SK-N-SH treated with all-trans-retinoic acid at 6 μM for 48 hours (cell line): ENCODE measurements around the gene TEKT5.

ENCODE experiments used
- ATAC-seq: fragments of 200-7000 bp; cut with Tn5 transposase; 3 replicates; pipeline ENCODE4 v1.9.1; 2020; ENCODE audit warnings: mild to moderate bottlenecking, moderate library complexity
- ARNTL ChIP-seq: fragments of 450-650 bp; formaldehyde crosslinking; IDR thresholded peaks from 2 replicates; pipeline ENCODE4 v1.5.0; 2020; ENCODE audit warnings: low read depth, mild to moderate bottlenecking, moderate library complexity, borderline replicate concordance
- BACH2 ChIP-seq: fragments of 250-450 bp; sonication (Bioruptor Pico); IDR thresholded peaks from 2 replicates; pipeline ENCODE4 v1.9.0; 2021; ENCODE audit warnings: mild to moderate bottlenecking, borderline replicate concordance
- CSDC2 ChIP-seq: fragments of 250-450 bp; sonication (Bioruptor Pico); IDR thresholded peaks from 2 replicates; pipeline ENCODE4 v1.5.0; 2020; ENCODE audit warnings: mild to moderate bottlenecking, moderate library complexity
- CSRNP3 ChIP-seq: fragments of 250-450 bp; sonication (Bioruptor Pico); IDR thresholded peaks from 2 replicates; pipeline ENCODE4 v1.5.1; 2021; ENCODE audit warnings: mild to moderate bottlenecking, moderate library complexity
- ESRRG ChIP-seq: fragments of 250-450 bp; sonication (Bioruptor Pico); IDR thresholded peaks from 2 replicates; pipeline ENCODE4 v1.6.1; 2021; ENCODE audit warnings: mild to moderate bottlenecking
- GLIS3 ChIP-seq: fragments of 250-450 bp; sonication (Bioruptor Pico); IDR thresholded peaks from 2 replicates; pipeline ENCODE4 v1.5.0; 2020; ENCODE audit warnings: mild to moderate bottlenecking, moderate library complexity
- ISL1 ChIP-seq: fragments of 250-450 bp; sonication (Bioruptor Pico); IDR thresholded peaks from 2 replicates; pipeline ENCODE4 v2.1.2; 2022; ENCODE audit warnings: mild to moderate bottlenecking, moderate library complexity
- OSR1 ChIP-seq: fragments of 250-450 bp; sonication (Bioruptor Pico); IDR thresholded peaks from 2 replicates; pipeline ENCODE4 v1.8.0; 2022; ENCODE audit warnings: moderate library complexity, mild to moderate bottlenecking, inconsistent platforms
- POU6F1 ChIP-seq: fragments of 250-450 bp; sonication (Bioruptor Pico); IDR thresholded peaks from 2 replicates; pipeline ENCODE4 v1.8.0; 2021; ENCODE audit warnings: low read depth, mild to moderate bottlenecking, moderate library complexity, borderline replicate concordance
- PPARA ChIP-seq: fragments of 250-450 bp; sonication (Bioruptor Pico); IDR thresholded peaks from 2 replicates; pipeline ENCODE4 v1.5.0; 2020; ENCODE audit warnings: mild to moderate bottlenecking, borderline replicate concordance
- RARB ChIP-seq: fragments of 250-450 bp; sonication (Bioruptor Pico); IDR thresholded peaks from 2 replicates; pipeline ENCODE4 v1.8.0; 2021; ENCODE audit warnings: mild to moderate bottlenecking, moderate library complexity
- SNAI2 ChIP-seq: fragments of 250-450 bp; sonication (Bioruptor Pico); IDR thresholded peaks from 2 replicates; pipeline ENCODE4 v1.5.0; 2020; ENCODE audit warnings: mild to moderate bottlenecking, moderate library complexity
- TCF4 ChIP-seq: fragments of 250-450 bp; sonication (Bioruptor Pico); IDR thresholded peaks from 2 replicates; pipeline ENCODE4 v1.8.0; 2021; ENCODE audit warnings: mild to moderate bottlenecking, moderate library complexity, borderline replicate concordance
- TOX ChIP-seq: fragments of 250-450 bp; sonication (Bioruptor Pico); IDR thresholded peaks from 2 replicates; pipeline ENCODE4 v1.8.0; 2021; ENCODE audit warnings: mild to moderate bottlenecking, moderate library complexity, borderline replicate concordance
- ZC3H10 ChIP-seq: fragments of 250-450 bp; sonication (Bioruptor Pico); IDR thresholded peaks from 2 replicates; pipeline ENCODE4 v1.5.1; 2021; ENCODE audit warnings: mild to moderate bottlenecking, moderate library complexity
- ZFP3 ChIP-seq: fragments of 250-450 bp; sonication (Bioruptor Pico); IDR thresholded peaks from 2 replicates; pipeline ENCODE4 v1.5.0; 2020; ENCODE audit warnings: mild to moderate bottlenecking, moderate library complexity
- ZNF565 ChIP-seq: fragments of 450-650 bp; formaldehyde crosslinking; conservative IDR thresholded peaks from 2 replicates; pipeline ENCODE4 v1.5.0; 2020; ENCODE audit warnings: low read depth, mild to moderate bottlenecking, moderate library complexity
- ZNF70 ChIP-seq: fragments of 450-650 bp; formaldehyde crosslinking; IDR thresholded peaks from 2 replicates; pipeline ENCODE4 v1.5.0; 2020; ENCODE audit warnings: mild to moderate bottlenecking, moderate library complexity
- ZNF8 ChIP-seq: fragments of 450-650 bp; formaldehyde crosslinking; IDR thresholded peaks from 2 replicates; pipeline ENCODE4 v1.5.0; 2020; ENCODE audit warnings: mild to moderate bottlenecking, moderate library complexity
- TF ChIP-seq, protein P1 (sequence below): fragments of 250-450 bp; sonication (Bioruptor Pico); IDR thresholded peaks from 2 replicates; pipeline ENCODE4 v1.8.0; 2020; ENCODE audit warnings: mild to moderate bottlenecking, moderate library complexity, borderline replicate concordance
- TF ChIP-seq, protein P2 (sequence below): fragments of 250-450 bp; sonication (Bioruptor Pico); IDR thresholded peaks from 2 replicates; pipeline ENCODE4 v1.5.1; 2020; ENCODE audit warnings: low read depth, mild to moderate bottlenecking, moderate library complexity
- TF ChIP-seq, protein P3 (sequence below): fragments of 250-450 bp; sonication (Bioruptor Pico); IDR thresholded peaks from 2 replicates; pipeline ENCODE4 v1.5.0; 2020; ENCODE audit warnings: mild to moderate bottlenecking, moderate library complexity

TEKT5 gene

DNA sequence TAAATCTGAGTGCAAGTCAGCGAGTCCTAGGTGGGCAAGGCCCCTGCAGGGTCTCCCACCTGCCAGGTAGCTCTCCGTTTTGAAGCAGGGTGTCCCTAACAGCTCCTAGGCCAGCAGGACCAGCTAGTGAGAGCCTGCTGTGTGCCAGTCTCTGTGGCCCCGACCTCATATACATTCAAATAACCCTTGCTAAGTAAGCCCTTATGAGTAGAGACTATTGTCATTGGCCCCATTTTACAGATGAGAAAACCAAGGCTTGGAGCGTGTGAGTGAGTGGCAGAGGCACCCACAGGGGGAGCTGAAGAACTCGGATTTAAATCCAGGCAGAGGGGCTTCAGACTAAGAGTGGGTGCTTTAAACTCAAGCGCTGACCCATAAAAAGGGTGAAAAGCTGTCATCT, 74.6 kb downstream of the TEKT5 start:
- no peak for ATAC-seq
- TF ChIP-seq CSDC2 (no peak), ZNF8 (CRISPR knock-in tag) (no peak), ZNF565 (CRISPR knock-in tag) (no peak)

DNA sequence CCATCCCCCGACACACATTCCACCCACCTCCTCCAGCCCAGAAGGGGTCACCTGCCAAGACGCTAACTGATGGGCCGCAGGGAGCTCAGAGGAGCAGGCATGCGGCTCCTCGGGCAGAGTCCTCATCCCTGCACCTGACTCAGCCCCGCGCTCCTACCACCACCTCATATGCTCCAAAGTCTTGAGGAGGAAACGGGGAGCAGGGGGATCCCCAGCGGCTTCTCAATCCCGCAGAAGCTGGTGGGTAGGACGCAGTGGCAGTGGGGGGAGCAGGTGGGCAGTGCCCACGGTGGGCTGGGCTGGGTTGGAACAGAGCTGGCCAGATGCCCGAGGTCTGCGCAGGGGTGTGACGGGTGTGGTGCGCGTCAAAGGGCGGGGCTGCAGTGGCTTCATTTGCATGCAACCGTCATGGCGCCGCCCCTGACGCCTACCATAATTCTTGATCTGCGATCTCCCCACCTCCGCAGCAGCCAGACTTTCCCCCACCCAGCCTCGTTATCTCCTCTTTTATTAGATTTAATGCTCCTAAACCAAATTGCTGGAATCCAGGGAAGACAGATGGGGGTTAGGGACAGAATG, 75.4 kb downstream of the TEKT5 start:
- no peak for ATAC-seq

GRCh38 chr16:10618710-10619209, 76.0 kb downstream of the TEKT5 start:
- ATAC-seq = no peak
- TF ChIP-seq TOX (CRISPR knock-in tag) (no peak), ISL1 (CRISPR knock-in tag) (no peak), GLIS3 (CRISPR knock-in tag) (no peak), POU6F1 (CRISPR knock-in tag) (no peak), ARNTL (CRISPR knock-in tag) (no peak), CSDC2 (no peak), ZFP3 (no peak), ZNF70 (CRISPR knock-in tag) (no peak), BACH2 (CRISPR knock-in tag) (no peak), RARB (CRISPR knock-in tag) (no peak), OSR1 (CRISPR knock-in tag) (no peak), ZNF8 (CRISPR knock-in tag) (no peak)

More for the DNA sequence above, 75.4 kb downstream of the TEKT5 start:
- TF ChIP-seq ZNF8 (CRISPR knock-in tag) (no peak), TOX (CRISPR knock-in tag) (no peak), SNAI2 (CRISPR knock-in tag) (no peak), ARNTL (CRISPR knock-in tag) (no peak), ZNF70 (CRISPR knock-in tag) (no peak), ZNF565 (CRISPR knock-in tag) (no peak), POU6F1 (CRISPR knock-in tag) (no peak), GLIS3 (CRISPR knock-in tag) (no peak), ISL1 (CRISPR knock-in tag) (no peak), CSDC2 (no peak), ZC3H10 (CRISPR knock-in tag) (no peak), RARB (CRISPR knock-in tag) (no peak), TCF4 (CRISPR knock-in tag) (no peak), PPARA (CRISPR knock-in tag) (no peak), ZFP3 (no peak), ESRRG (no peak), CSRNP3 (CRISPR knock-in tag) (no peak)
- TF ChIP-seq, protein P1, sequence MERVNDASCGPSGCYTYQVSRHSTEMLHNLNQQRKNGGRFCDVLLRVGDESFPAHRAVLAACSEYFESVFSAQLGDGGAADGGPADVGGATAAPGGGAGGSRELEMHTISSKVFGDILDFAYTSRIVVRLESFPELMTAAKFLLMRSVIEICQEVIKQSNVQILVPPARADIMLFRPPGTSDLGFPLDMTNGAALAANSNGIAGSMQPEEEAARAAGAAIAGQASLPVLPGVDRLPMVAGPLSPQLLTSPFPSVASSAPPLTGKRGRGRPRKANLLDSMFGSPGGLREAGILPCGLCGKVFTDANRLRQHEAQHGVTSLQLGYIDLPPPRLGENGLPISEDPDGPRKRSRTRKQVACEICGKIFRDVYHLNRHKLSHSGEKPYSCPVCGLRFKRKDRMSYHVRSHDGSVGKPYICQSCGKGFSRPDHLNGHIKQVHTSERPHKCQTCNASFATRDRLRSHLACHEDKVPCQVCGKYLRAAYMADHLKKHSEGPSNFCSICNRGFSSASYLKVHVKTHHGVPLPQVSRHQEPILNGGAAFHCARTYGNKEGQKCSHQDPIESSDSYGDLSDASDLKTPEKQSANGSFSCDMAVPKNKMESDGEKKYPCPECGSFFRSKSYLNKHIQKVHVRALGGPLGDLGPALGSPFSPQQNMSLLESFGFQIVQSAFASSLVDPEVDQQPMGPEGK (CRISPR knock-in tag) = no peak
- TF ChIP-seq, protein P2, sequence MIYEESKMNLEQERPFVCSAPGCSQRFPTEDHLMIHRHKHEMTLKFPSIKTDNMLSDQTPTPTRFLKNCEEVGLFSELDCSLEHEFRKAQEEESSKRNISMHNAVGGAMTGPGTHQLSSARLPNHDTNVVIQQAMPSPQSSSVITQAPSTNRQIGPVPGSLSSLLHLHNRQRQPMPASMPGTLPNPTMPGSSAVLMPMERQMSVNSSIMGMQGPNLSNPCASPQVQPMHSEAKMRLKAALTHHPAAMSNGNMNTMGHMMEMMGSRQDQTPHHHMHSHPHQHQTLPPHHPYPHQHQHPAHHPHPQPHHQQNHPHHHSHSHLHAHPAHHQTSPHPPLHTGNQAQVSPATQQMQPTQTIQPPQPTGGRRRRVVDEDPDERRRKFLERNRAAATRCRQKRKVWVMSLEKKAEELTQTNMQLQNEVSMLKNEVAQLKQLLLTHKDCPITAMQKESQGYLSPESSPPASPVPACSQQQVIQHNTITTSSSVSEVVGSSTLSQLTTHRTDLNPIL = no peak
- TF ChIP-seq, protein P3, sequence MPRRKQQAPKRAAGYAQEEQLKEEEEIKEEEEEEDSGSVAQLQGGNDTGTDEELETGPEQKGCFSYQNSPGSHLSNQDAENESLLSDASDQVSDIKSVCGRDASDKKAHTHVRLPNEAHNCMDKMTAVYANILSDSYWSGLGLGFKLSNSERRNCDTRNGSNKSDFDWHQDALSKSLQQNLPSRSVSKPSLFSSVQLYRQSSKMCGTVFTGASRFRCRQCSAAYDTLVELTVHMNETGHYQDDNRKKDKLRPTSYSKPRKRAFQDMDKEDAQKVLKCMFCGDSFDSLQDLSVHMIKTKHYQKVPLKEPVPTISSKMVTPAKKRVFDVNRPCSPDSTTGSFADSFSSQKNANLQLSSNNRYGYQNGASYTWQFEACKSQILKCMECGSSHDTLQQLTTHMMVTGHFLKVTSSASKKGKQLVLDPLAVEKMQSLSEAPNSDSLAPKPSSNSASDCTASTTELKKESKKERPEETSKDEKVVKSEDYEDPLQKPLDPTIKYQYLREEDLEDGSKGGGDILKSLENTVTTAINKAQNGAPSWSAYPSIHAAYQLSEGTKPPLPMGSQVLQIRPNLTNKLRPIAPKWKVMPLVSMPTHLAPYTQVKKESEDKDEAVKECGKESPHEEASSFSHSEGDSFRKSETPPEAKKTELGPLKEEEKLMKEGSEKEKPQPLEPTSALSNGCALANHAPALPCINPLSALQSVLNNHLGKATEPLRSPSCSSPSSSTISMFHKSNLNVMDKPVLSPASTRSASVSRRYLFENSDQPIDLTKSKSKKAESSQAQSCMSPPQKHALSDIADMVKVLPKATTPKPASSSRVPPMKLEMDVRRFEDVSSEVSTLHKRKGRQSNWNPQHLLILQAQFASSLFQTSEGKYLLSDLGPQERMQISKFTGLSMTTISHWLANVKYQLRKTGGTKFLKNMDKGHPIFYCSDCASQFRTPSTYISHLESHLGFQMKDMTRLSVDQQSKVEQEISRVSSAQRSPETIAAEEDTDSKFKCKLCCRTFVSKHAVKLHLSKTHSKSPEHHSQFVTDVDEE (CRISPR knock-in tag) = no peak
